Measurements from ENCODE around the gene NPTX2. TPM values are rescaled to one million over a fixed set of nuclear protein-coding genes. Genes with fewer than 3 reads are reported as not detected.

Gene NPTX2
- total RNA-seq, 1 experiment from 2014 or later = not detected

DNA sequence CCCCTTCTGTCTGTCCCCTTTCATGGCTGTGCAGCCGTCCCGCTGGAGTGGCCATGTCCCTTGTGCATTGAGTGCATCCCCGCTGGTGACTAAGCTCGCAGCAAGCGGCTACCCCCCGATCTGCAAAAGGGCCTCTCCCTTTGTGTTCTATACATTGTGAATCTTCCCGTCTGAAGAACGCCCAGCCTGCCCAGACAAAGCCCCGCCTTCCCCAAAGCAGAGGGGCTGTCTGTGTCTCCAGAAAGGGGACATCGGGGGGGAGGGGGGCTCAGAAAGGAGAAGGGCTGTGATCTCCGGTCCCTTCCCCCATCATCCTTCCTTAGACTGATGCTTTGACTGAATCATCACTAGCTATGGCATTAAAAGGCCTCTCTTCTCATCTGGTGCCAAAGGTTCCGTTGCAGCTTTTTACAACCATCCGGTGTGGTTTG, 11.9 kb downstream of the NPTX2 start:
- Histone ChIP-seq H3K4me1 (replicated peaks; ENCODE audit: insufficient read depth) (no peaks in the 10 kb centered on the region), H3K9me2 (ENCODE audit: insufficient read depth) (no peaks in the 10 kb centered on the region), H3F3A (ENCODE audit: insufficient read depth, low read depth) (no peaks in the 10 kb centered on the region), H3K9me3 (ENCODE audit: insufficient read depth, low read depth) (no peaks in the 10 kb centered on the region), H3K36me3 (ENCODE audit: low read depth) (no peaks in the 10 kb centered on the region), H4K20me1 (ENCODE audit: insufficient read depth) (no peaks in the 10 kb centered on the region), H3K27me3 (ENCODE audit: insufficient read depth, low read depth) (peaks cover 99% of the 10 kb centered on the region), H3K27ac (no peak overlapping the region), H2AFZ (no peak overlapping the region), H3K79me2 (ENCODE audit: low read depth) (no peaks in the 10 kb centered on the region), H3K4me2 (no peak overlapping the region), H3K4me3 (no peak overlapping the region)
- intact Hi-C loops (cut with micrococcal nuclease; ENCODE audit: unreplicated experiment) = no loop called here
- ChIA-PET CTCF (interaction anchor here (0.7 kb wide), 1 partner anchor 1277 kb away, joined by 3 read pairs; no protein-coding TSS in a partner anchor), POLR2A (ENCODE audit: unreplicated experiment) (no interaction called here)
- TF ChIP-seq EZH2 (IDR thresholded peaks at IDR 0.05; ENCODE audit: low read depth) = no peak
- TF ChIP-seq, protein P1, sequence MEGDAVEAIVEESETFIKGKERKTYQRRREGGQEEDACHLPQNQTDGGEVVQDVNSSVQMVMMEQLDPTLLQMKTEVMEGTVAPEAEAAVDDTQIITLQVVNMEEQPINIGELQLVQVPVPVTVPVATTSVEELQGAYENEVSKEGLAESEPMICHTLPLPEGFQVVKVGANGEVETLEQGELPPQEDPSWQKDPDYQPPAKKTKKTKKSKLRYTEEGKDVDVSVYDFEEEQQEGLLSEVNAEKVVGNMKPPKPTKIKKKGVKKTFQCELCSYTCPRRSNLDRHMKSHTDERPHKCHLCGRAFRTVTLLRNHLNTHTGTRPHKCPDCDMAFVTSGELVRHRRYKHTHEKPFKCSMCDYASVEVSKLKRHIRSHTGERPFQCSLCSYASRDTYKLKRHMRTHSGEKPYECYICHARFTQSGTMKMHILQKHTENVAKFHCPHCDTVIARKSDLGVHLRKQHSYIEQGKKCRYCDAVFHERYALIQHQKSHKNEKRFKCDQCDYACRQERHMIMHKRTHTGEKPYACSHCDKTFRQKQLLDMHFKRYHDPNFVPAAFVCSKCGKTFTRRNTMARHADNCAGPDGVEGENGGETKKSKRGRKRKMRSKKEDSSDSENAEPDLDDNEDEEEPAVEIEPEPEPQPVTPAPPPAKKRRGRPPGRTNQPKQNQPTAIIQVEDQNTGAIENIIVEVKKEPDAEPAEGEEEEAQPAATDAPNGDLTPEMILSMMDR (conservative IDR thresholded peaks at IDR 0.05) = no peak
- no TSS peak for BruUV-seq (replicated peaks)
- DNase-seq = no peak

DNA sequence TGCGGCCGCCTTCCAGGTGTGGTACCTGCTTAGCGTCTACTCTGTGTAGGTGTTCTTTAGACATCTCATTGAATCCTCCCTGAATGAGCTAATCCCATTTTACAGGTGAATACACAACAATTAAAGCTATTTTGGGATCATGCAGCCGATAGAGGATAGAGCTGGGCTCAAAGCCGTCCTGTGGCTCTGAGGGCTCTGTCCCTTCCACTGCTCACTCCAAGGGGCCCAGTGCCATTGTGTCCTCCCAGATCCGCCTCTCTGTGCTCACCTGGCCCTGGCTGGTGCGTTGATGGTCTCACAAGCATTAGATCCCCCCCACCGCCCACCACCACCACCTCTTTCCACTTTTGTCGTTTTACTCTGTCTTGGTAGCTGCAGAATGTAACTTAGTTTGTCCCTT, 13.1 kb downstream of the NPTX2 start:
- ChIA-PET CTCF (no interaction called here), POLR2A (ENCODE audit: unreplicated experiment) (no interaction called here)
- H3K9me3 ChIP-seq (ENCODE audit: insufficient read depth, low read depth) = no peaks in the 10 kb centered on the region
- no peak overlapping the region for H3K27ac ChIP-seq
- intact Hi-C loops (cut with micrococcal nuclease; ENCODE audit: unreplicated experiment) = no loop called here
- no TSS peak for BruUV-seq (replicated peaks)
- H3K4me2 ChIP-seq = no peak overlapping the region
- H3K27me3 ChIP-seq (ENCODE audit: insufficient read depth, low read depth) = peaks cover 97% of the 10 kb centered on the region
- no peak overlapping the region for H2AFZ ChIP-seq
- H3K9me2 ChIP-seq (ENCODE audit: insufficient read depth) = no peaks in the 10 kb centered on the region
- no peak overlapping the region for H3K4me3 ChIP-seq
- H3K79me2 ChIP-seq (ENCODE audit: low read depth) = no peaks in the 10 kb centered on the region
- no peaks in the 10 kb centered on the region for H3K4me1 ChIP-seq (replicated peaks; ENCODE audit: insufficient read depth)
- TF ChIP-seq, protein P1 (conservative IDR thresholded peaks at IDR 0.05) = no peak
- TF ChIP-seq EZH2 (IDR thresholded peaks at IDR 0.05; ENCODE audit: low read depth) = no peak
- H4K20me1 ChIP-seq (ENCODE audit: insufficient read depth) = no peaks in the 10 kb centered on the region
- DNase-seq = no peak
- no peaks in the 10 kb centered on the region for H3K36me3 ChIP-seq (ENCODE audit: low read depth)
- no peaks in the 10 kb centered on the region for H3F3A ChIP-seq (ENCODE audit: insufficient read depth, low read depth)

DNA sequence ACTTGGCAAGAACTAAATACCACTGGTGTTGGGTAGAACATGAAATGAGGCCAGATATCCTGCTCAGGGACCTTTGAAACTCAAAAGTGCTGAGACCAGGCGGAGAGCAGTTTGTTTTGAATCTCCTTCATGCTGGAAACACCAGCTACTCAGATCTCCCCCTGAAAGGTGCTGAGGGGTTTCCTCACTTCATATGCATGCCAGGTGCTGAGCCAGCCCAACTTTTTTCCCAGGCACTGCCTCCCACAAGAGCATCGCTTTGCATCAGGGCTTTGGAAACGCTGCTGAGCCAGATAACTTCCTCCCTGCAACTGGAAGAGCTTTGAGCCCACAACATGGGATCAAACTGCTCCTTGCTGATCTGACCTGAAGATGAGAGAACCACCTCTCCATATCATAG, 13.7 kb downstream of the NPTX2 start:
- H3K79me2 ChIP-seq (ENCODE audit: low read depth) = no peaks in the 10 kb centered on the region
- intact Hi-C loops (cut with micrococcal nuclease; ENCODE audit: unreplicated experiment) = no loop called here
- CTCF ChIA-PET = no interaction called here
- BruUV-seq (replicated peaks) = no TSS peak
- no peaks in the 10 kb centered on the region for H4K20me1 ChIP-seq (ENCODE audit: insufficient read depth)
- no peaks in the 10 kb centered on the region for H3K9me2 ChIP-seq (ENCODE audit: insufficient read depth)
- no peak overlapping the region for H3K4me3 ChIP-seq
- H3F3A ChIP-seq (ENCODE audit: insufficient read depth, low read depth) = no peaks in the 10 kb centered on the region
- no peak for DNase-seq
- POLR2A ChIA-PET (ENCODE audit: unreplicated experiment) = no interaction called here
- TF ChIP-seq, protein P1 (conservative IDR thresholded peaks at IDR 0.05) = no peak
- no peak for TF ChIP-seq EZH2 (IDR thresholded peaks at IDR 0.05; ENCODE audit: low read depth)
- no peak overlapping the region for H2AFZ ChIP-seq
- H3K9me3 ChIP-seq (ENCODE audit: insufficient read depth, low read depth) = no peaks in the 10 kb centered on the region
- no peak overlapping the region for H3K27ac ChIP-seq
- H3K4me1 ChIP-seq (replicated peaks; ENCODE audit: insufficient read depth) = no peaks in the 10 kb centered on the region
- H3K36me3 ChIP-seq (ENCODE audit: low read depth) = no peaks in the 10 kb centered on the region
- H3K27me3 ChIP-seq (ENCODE audit: insufficient read depth, low read depth) = peaks cover 95% of the 10 kb centered on the region
- H3K4me2 ChIP-seq = no peak overlapping the region
